ENCODE results near the gene USF3.
"Not testable (repeated sequence)": the region's sequence is repeated elsewhere in the genome, so short reads cannot be mapped to it uniquely, and the experiment has no call there.

USF3 gene

GRCh38 chr3:113654310-113654709 lies 42.1 kb downstream of the USF3 start:
- no peak for DNase-seq

GRCh38 chr3:113649174-113649845 lies 47.1 kb downstream of the USF3 start:
- no peak for DNase-seq

GRCh38 chr3:113648524-113648923 lies 47.9 kb downstream of the USF3 start:
- DNase-seq, result no peak

GRCh38 chr3:113643583-113643982 lies 52.9 kb downstream of the USF3 start:
- no peak for DNase-seq

GRCh38 chr3:113638910-113639309 lies 57.5 kb downstream of the USF3 start:
- DNase-seq, result no peak

- no peak for DNase-seq
Measured at GRCh38 chr3:113637756-113638155, 58.7 kb downstream of the USF3 start.

- DNase-seq, result not testable (repeated sequence)
Measured at GRCh38 chr3:113636034-113636433, 60.4 kb downstream of the USF3 start.

- DNase-seq, result no peak
Measured at GRCh38 chr3:113634782-113635474, 61.5 kb downstream of the USF3 start.

GRCh38 chr3:113631573-113631972 lies 64.9 kb downstream of the USF3 start:
- no peak for DNase-seq

- no peak for DNase-seq
Measured at GRCh38 chr3:113630956-113631542, 65.4 kb downstream of the USF3 start.

- DNase-seq, result no peak
Measured at GRCh38 chr3:113629584-113630421, 66.6 kb downstream of the USF3 start.

- no peak for DNase-seq
Measured at GRCh38 chr3:113628788-113629187, 67.7 kb downstream of the USF3 start.

GRCh38 chr3:113628316-113628715 lies 68.1 kb downstream of the USF3 start:
- no peak for DNase-seq

- DNase-seq, result no peak
Measured at GRCh38 chr3:113626503-113627371, 69.7 kb downstream of the USF3 start.

- DNase-seq, result no peak
Measured at GRCh38 chr3:113625834-113626233, 70.6 kb downstream of the USF3 start.

GRCh38 chr3:113623811-113624210 lies 72.6 kb downstream of the USF3 start:
- DNase-seq, result no peak

GRCh38 chr3:113623324-113623723 lies 73.1 kb downstream of the USF3 start:
- DNase-seq, result no peak

GRCh38 chr3:113620091-113620490 lies 76.4 kb downstream of the USF3 start:
- no peak for DNase-seq

- no peak for DNase-seq
Measured at GRCh38 chr3:113617726-113618125, 78.7 kb downstream of the USF3 start.

- DNase-seq, result no peak
Measured at GRCh38 chr3:113615976-113616375, 80.5 kb downstream of the USF3 start.

GRCh38 chr3:113614402-113614801 lies 82.0 kb downstream of the USF3 start:
- DNase-seq, result no peak

GRCh38 chr3:113607219-113607596 lies 89.2 kb downstream of the USF3 start:
- no peak for DNase-seq

All from central memory CD4-positive, alpha-beta T cell (primary cell).